ENCODE results near the gene NLRP6. TPM values are rescaled to one million over a fixed set of nuclear protein-coding genes. Genes with fewer than 3 reads are reported as not detected.
"Not testable (repeated sequence)": the region's sequence is repeated elsewhere in the genome, so short reads cannot be mapped to it uniquely, and the experiment has no call there.

NLRP6 gene
- polyA plus RNA-seq, 3 donors: 0.10 to 0.51 (median 0.24) TPM

DNA sequence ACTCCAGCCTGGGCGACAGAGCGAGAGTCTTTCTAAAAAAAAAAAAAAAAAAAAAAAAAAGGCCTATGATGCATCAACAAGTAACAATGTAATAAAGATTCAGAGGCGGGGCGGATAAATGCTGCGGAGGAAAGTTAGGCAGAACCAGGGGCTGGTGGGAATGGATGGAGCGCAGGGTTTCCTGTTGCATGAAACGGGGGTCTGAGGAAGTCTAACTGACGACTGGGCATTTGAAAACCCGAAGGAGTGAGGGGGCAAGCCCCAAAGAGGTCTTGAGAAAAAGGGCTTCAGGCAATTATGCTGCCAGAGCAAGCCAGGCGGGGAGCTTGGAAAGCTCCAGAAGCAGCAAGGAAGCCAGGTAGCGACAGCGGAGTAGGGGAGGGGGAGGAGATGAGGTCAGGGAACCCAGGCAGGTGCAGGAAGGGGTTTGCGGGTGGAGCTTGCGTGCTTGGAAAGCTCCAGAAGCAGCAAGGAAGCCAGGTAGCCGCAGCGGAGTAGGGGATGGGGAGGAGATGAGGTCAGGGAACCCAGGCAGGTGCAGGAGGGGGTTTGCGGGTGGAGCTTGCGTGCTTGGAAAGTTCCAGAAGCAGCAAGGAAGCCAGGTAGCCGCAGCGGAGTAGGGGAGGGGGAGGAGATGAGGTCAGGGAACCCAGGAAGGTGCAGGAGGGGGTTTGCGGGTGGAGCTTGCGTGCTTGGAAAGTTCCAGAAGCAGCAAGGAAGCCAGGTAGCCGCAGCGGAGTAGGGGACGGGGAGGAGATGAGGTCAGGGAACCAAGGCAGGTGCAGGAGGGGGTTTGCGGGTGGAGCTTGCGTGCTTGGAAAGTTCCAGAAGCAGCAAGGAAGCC, 9.0 kb downstream of the NLRP6 start:
- WGBS (ENCODE audit: insufficient coverage): 77% methylated on average over 16 of the region's 27 CpGs
- peak overlapping the region; percentile 92 for H3K4me2 ChIP-seq (replicated peaks; ENCODE audit: extremely low read depth, low read length, poor library complexity, severe bottlenecking)
- Mint-ChIP-seq H3K27me3 (ENCODE audit: low read depth in 3 of 3) (peaks cover 42 to 69% (median 45%) of the 10 kb centered on the region in 3 donors), H3K4me1 (peaks cover 19% of the 10 kb centered on the region), H3K9me3 (peaks cover 0 to 12% (median 6%) of the 10 kb centered on the region in 7 donors), H3K4me3 (peak overlapping the region; percentile 25 to 95), H3K36me3 (peaks cover 4 to 18% of the 10 kb centered on the region in 2 donors)
- H3K27ac ChIP-seq (ENCODE audit: low read depth in 1 of 2, low read length in 2 of 2); H3K27ac Mint-ChIP-seq; H3K36me3 ChIP-seq (replicated peaks in 1 of 2; ENCODE audit: control insufficient read depth in 1 of 2, insufficient read depth in 2 of 2, low read length in 2 of 2); H4K20me1 ChIP-seq (ENCODE audit: insufficient read depth, low read length); H2AFZ ChIP-seq (ENCODE audit: insufficient read depth, low read depth, low read length, poor library complexity, severe bottlenecking); H3K79me2 ChIP-seq (ENCODE audit: insufficient read depth, low read length); H3K9ac ChIP-seq (ENCODE audit: insufficient read depth, low read length, poor library complexity, severe bottlenecking); DNase-seq; H3K9me3 ChIP-seq (replicated peaks in 1 of 2; ENCODE audit: control insufficient read depth in 1 of 2, insufficient read depth in 1 of 2, low read length in 2 of 2); H3K4me3 ChIP-seq (replicated peaks in 1 of 3; ENCODE audit: low read depth in 2 of 3, low read length in 3 of 3): not testable (repeated sequence)
- intact Hi-C loops (cut with micrococcal nuclease): loop anchor here in 1 of 2 donors (5.0 kb wide), 1 partner anchor 35 kb away; no protein-coding TSS in a partner anchor
- H3K27me3 ChIP-seq (ENCODE audit: control insufficient read depth in 2 of 2, insufficient read depth in 2 of 2, low read length in 2 of 2): peaks cover 7 to 34% of the 10 kb centered on the region in 2 donors
- peaks cover 14 to 20% of the 10 kb centered on the region in 2 donors for H3K4me1 ChIP-seq (ENCODE audit: control insufficient read depth in 1 of 2, insufficient read depth in 2 of 2, low read length in 2 of 2)

DNA sequence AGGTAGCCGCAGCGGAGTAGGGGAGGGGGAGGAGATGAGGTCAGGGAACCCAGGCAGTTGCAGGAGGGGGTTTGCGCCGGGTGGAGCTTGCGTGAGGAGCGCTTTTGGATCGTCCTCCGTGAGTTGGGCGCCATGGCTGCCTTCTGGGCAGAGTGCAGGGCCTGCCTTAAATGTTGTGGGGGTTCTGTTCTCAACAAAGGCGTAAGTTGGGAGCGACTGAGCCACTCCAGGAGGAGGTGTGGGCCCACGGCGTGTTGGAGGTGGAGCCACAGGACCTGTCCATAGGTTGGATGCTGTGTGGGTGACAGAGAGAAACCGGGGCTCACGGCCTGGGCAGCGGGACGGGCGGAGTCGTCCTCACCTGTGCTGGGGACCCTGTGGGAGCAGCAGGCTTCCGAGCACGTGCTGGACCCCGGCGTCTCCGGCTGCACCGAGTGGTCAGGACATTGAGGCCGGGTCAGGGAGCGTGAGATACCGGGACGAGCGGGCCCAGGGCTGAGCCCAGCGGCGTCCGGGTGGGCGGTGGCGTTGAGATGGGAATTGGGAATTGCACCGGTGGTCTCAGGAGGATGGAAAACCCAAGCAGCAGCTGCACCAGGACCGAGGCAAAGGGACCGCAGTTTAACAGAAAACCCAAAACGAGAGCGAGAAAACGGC, 9.7 kb downstream of the NLRP6 start:
- no peak for DNase-seq
- TF ChIP-seq, protein P1, sequence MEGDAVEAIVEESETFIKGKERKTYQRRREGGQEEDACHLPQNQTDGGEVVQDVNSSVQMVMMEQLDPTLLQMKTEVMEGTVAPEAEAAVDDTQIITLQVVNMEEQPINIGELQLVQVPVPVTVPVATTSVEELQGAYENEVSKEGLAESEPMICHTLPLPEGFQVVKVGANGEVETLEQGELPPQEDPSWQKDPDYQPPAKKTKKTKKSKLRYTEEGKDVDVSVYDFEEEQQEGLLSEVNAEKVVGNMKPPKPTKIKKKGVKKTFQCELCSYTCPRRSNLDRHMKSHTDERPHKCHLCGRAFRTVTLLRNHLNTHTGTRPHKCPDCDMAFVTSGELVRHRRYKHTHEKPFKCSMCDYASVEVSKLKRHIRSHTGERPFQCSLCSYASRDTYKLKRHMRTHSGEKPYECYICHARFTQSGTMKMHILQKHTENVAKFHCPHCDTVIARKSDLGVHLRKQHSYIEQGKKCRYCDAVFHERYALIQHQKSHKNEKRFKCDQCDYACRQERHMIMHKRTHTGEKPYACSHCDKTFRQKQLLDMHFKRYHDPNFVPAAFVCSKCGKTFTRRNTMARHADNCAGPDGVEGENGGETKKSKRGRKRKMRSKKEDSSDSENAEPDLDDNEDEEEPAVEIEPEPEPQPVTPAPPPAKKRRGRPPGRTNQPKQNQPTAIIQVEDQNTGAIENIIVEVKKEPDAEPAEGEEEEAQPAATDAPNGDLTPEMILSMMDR (IDR thresholded peaks at IDR 0.05): no peak
- H3K9ac ChIP-seq (ENCODE audit: insufficient read depth, low read length, poor library complexity, severe bottlenecking): peak overlapping the region; percentile 71
- intact Hi-C loops (cut with micrococcal nuclease): loop anchor here in 1 of 2 donors (5.0 kb wide), 1 partner anchor 36 kb away; no protein-coding TSS in a partner anchor
- H3K36me3 Mint-ChIP-seq: peaks cover 4 to 11% of the 10 kb centered on the region in 2 donors
- no peaks in the 10 kb centered on the region for H3K9me3 ChIP-seq (replicated peaks in 1 of 2; ENCODE audit: control insufficient read depth in 1 of 2, insufficient read depth in 1 of 2, low read length in 2 of 2)
- H2AFZ ChIP-seq (ENCODE audit: insufficient read depth, low read depth, low read length, poor library complexity, severe bottlenecking): peak overlapping the region; percentile 86
- peaks cover 19% of the 10 kb centered on the region for H3K4me1 Mint-ChIP-seq
- H3K4me3 Mint-ChIP-seq: peak overlapping the region; percentile 82 to 95
- peaks cover 0 to 27% of the 10 kb centered on the region in 2 donors for H3K27me3 ChIP-seq (ENCODE audit: control insufficient read depth in 2 of 2, insufficient read depth in 2 of 2, low read length in 2 of 2)
- peaks cover 14 to 20% of the 10 kb centered on the region in 2 donors for H3K4me1 ChIP-seq (ENCODE audit: control insufficient read depth in 1 of 2, insufficient read depth in 2 of 2, low read length in 2 of 2)
- H3K27ac ChIP-seq (ENCODE audit: low read depth in 1 of 2, low read length in 2 of 2): no peak overlapping the region
- no peaks in the 10 kb centered on the region for H4K20me1 ChIP-seq (ENCODE audit: insufficient read depth, low read length)
- WGBS (ENCODE audit: insufficient coverage): 19% methylated on average over 38 of the region's 41 CpGs
- H3K27me3 Mint-ChIP-seq (ENCODE audit: low read depth in 3 of 3): peaks cover 34 to 61% (median 40%) of the 10 kb centered on the region in 3 donors
- peaks cover 0 to 9% (median 5%) of the 10 kb centered on the region in 7 donors for H3K9me3 Mint-ChIP-seq
- no peaks in the 10 kb centered on the region for H3K36me3 ChIP-seq (replicated peaks in 1 of 2; ENCODE audit: control insufficient read depth in 1 of 2, insufficient read depth in 2 of 2, low read length in 2 of 2)
- peak overlapping the region; percentile 48 to 70 (median 55) for H3K4me3 ChIP-seq (replicated peaks in 1 of 3; ENCODE audit: low read depth in 2 of 3, low read length in 3 of 3)
- peak overlapping the region in 2 of 7 donors; percentile 32 to 54 for H3K27ac Mint-ChIP-seq
- peak overlapping the region; percentile 92 for H3K4me2 ChIP-seq (replicated peaks; ENCODE audit: extremely low read depth, low read length, poor library complexity, severe bottlenecking)
- no peaks in the 10 kb centered on the region for H3K79me2 ChIP-seq (ENCODE audit: insufficient read depth, low read length)

Measured in CD14-positive monocyte (primary cell).